Suprapubic skin (tissue), 4 donors: Measurements from ENCODE around the gene MEIKIN. TPM values are rescaled to one million over a fixed set of nuclear protein-coding genes. Genes with fewer than 3 reads are reported as not detected.
A peak's percentile ranks its signal among the peaks of the same experiment; 100 is the strongest.

Experiments used
- DNase-seq, 2 donors: peaks; one replicate each; pipeline ENCODE4 v3.0.0-alpha.2; 2019; ENCODE audit warnings: low spot score in 2 of 2
- H3K27ac ChIP-seq: fragments of 200-600 bp; sonication (generic); one replicate; pipeline ENCODE4 v1.5.1; 2019
- H3K27me3 ChIP-seq: fragments of 200-600 bp; sonication (generic); one replicate; pipeline ENCODE4 v1.5.1; 2019
- H3K36me3 ChIP-seq: fragments of 200-600 bp; sonication (generic); one replicate; pipeline ENCODE4 v1.5.1; 2019
- H3K4me1 ChIP-seq: fragments of 200-600 bp; sonication (generic); one replicate; pipeline ENCODE4 v1.5.1; 2019
- H3K4me3 ChIP-seq: fragments of 200-600 bp; sonication (generic); one replicate; pipeline ENCODE4 v1.5.1; 2019; ENCODE audit warnings: mild to moderate bottlenecking
- H3K9me3 ChIP-seq: fragments of 200-600 bp; sonication (generic); one replicate; pipeline ENCODE4 v1.5.1; 2019
- EP300 ChIP-seq: sonication (generic); formaldehyde crosslinking; IDR thresholded peaks from one replicate; pipeline ENCODE4 v1.6.1; 2017; ENCODE audit warnings: antibody characterized with exemption
- POLR2A ChIP-seq, 2 donors: fragments of 450-650 bp; IDR thresholded peaks; one replicate each; pipeline ENCODE4 v1.6.1; 2017; ENCODE audit warnings: antibody characterized with exemption in 2 of 2, mild to moderate bottlenecking in 2 of 2, moderate library complexity in 2 of 2
- POLR2AphosphoS5 ChIP-seq, 3 donors: sonication (generic); formaldehyde crosslinking; IDR thresholded peaks; one replicate each; pipeline ENCODE4 v1.6.1; 2017; ENCODE audit warnings: antibody characterized with exemption in 3 of 3
- WGBS: methylation state at CpG from one replicate; pipeline ENCODE4 v1.1.5; 2018; 5-methylcytosine and 5-hydroxymethylcytosine counted together
- total RNA-seq, 4 donors: library from RNA; depleted of rRNA; stranded (reverse); fragments of >200 nt; gene quantifications; one replicate each; pipeline ENCODE4 v1.1.0, GENCODE V29; 2016
- TF ChIP-seq, protein P1 (sequence below), 2 donors: fragments of 200-600 bp in 1 of 2; fragments of 450-650 bp in 1 of 2; sonication (generic) in 1 of 2; IDR thresholded peaks; one replicate each; pipeline ENCODE4 v1.5.1; 2016 to 2019; ENCODE audit warnings: antibody characterized with exemption in 2 of 2, mild to moderate bottlenecking in 1 of 2, moderate library complexity in 1 of 2

MEIKIN gene
- total RNA-seq, 4 donors from 2014 or later: not detected

DNA sequence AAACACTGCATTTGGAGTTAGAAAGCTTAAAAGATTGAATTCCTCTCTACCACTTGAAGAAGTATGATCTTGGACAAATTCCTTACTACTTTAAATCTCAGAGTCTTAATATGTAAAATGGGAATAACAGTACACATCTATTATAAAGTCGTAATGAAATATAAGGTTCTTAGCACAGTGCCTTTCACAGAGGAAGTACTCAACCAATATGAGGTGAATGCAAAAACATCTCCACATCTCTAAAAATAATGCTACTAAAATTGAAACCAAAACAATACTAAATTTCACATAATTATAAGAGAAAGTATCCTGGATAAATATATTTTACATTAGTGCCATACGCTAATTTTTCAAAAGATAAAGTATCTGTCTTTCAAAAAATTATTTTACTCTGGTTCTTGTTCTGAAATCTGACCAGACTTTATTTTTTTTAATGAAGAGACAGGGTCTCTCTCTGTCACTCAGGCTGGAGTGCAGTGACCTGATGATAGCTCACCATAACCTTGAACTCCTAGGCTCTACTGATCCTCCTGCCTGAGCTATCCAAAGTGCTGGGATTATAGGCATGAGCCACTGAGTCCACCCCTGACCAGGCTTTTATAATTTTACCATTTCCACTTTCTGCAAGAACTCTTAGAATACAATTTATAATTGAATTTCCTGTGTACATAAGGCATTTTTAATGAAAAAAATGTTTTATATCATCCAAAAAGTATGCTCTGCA is 127.3 kb downstream of the MEIKIN start:
- no peaks in the 10 kb centered on the region for H3K4me1 ChIP-seq
- DNase-seq: no peak
- H3K27me3 ChIP-seq: no peaks in the 10 kb centered on the region
- TF ChIP-seq POLR2AphosphoS5 (IDR thresholded peaks at IDR 0.05) (no peak), POLR2A (IDR thresholded peaks at IDR 0.05) (no peak), EP300 (no peak)
- TF ChIP-seq, protein P1, sequence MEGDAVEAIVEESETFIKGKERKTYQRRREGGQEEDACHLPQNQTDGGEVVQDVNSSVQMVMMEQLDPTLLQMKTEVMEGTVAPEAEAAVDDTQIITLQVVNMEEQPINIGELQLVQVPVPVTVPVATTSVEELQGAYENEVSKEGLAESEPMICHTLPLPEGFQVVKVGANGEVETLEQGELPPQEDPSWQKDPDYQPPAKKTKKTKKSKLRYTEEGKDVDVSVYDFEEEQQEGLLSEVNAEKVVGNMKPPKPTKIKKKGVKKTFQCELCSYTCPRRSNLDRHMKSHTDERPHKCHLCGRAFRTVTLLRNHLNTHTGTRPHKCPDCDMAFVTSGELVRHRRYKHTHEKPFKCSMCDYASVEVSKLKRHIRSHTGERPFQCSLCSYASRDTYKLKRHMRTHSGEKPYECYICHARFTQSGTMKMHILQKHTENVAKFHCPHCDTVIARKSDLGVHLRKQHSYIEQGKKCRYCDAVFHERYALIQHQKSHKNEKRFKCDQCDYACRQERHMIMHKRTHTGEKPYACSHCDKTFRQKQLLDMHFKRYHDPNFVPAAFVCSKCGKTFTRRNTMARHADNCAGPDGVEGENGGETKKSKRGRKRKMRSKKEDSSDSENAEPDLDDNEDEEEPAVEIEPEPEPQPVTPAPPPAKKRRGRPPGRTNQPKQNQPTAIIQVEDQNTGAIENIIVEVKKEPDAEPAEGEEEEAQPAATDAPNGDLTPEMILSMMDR (IDR thresholded peaks at IDR 0.05): no peak
- no peaks in the 10 kb centered on the region for H3K9me3 ChIP-seq
- no peaks in the 10 kb centered on the region for H3K36me3 ChIP-seq
- H3K4me3 ChIP-seq: no peak overlapping the region
- H3K27ac ChIP-seq: no peak overlapping the region
- 87% methylated on average over 2 of the region's 2 CpGs for WGBS

DNA sequence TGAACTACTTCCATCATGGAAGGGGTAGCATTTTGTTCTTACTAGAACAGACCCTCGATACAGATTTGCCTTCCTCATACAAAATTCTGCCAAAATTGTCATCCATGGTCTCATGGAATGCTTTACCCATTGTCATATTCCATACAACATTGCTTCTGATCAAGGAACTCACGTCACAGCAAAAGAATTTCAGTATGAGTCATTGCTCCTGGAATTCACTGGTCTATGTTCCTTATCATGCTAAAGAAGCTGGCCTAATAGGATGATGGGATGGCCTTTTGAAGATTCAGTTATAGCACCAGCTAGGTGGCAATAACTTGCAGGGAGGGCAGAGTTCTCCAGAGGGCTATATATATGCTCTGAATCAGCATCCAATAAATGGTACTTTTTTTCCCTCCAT is 130.5 kb downstream of the MEIKIN start:
- H3K27ac ChIP-seq: no peak overlapping the region
- DNase-seq: no peak
- TF ChIP-seq POLR2A (IDR thresholded peaks at IDR 0.05) (no peak), EP300 (no peak), POLR2AphosphoS5 (IDR thresholded peaks at IDR 0.05) (no peak)
- TF ChIP-seq, protein P1 (IDR thresholded peaks at IDR 0.05): no peak
- H3K27me3 ChIP-seq: no peaks in the 10 kb centered on the region
- H3K4me3 ChIP-seq: no peak overlapping the region
- 53% methylated on average over 2 of the region's 2 CpGs for WGBS
- no peaks in the 10 kb centered on the region for H3K4me1 ChIP-seq
- H3K36me3 ChIP-seq: no peaks in the 10 kb centered on the region
- no peaks in the 10 kb centered on the region for H3K9me3 ChIP-seq

DNA sequence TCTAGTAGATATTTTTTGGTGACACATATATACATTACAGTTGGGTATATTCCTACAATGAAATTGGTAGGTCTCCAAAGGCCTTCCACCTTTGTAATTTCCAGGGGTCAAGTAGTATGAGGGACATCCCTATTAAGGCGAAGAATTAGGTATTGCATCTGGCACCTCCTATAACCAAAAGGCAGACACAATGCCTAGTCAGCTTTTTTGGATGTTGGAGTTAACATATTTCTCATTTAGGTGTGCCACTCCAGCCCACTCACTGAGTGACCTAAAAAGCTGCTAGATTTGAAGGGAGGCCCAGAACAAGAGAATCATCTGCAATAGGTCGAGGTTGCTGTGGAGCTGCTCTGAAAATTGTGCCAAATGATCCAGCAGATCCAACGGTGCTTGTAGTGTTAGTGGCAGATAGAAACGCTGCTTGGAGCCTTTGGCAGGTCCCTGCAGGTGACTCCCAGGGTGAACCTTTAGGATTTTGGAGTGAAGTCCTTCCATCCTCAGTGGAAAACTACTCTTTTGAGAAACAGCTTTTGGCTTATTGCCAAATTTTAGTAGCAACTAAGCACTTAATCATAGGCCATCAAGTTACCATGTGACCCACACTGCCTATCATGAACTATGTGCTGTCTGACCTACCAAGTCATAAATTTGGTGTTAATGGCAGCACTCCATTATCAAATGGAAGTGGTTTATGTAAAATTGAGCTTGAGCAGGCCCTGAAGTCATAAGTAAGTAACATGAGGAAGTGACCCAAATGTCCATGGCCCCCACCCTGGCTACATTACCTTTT is 132.9 kb downstream of the MEIKIN start:
- no peaks in the 10 kb centered on the region for H3K27me3 ChIP-seq
- H3K4me3 ChIP-seq: no peak overlapping the region
- H3K4me1 ChIP-seq: no peaks in the 10 kb centered on the region
- no peak overlapping the region for H3K27ac ChIP-seq
- DNase-seq: no peak
- no peaks in the 10 kb centered on the region for H3K9me3 ChIP-seq
- 80% methylated on average over 4 of the region's 4 CpGs for WGBS
- no peak for TF ChIP-seq POLR2A (IDR thresholded peaks at IDR 0.05)
- TF ChIP-seq EP300: no peak
- TF ChIP-seq, protein P1 (IDR thresholded peaks at IDR 0.05): no peak
- no peak for TF ChIP-seq POLR2AphosphoS5 (IDR thresholded peaks at IDR 0.05)
- no peaks in the 10 kb centered on the region for H3K36me3 ChIP-seq

DNA sequence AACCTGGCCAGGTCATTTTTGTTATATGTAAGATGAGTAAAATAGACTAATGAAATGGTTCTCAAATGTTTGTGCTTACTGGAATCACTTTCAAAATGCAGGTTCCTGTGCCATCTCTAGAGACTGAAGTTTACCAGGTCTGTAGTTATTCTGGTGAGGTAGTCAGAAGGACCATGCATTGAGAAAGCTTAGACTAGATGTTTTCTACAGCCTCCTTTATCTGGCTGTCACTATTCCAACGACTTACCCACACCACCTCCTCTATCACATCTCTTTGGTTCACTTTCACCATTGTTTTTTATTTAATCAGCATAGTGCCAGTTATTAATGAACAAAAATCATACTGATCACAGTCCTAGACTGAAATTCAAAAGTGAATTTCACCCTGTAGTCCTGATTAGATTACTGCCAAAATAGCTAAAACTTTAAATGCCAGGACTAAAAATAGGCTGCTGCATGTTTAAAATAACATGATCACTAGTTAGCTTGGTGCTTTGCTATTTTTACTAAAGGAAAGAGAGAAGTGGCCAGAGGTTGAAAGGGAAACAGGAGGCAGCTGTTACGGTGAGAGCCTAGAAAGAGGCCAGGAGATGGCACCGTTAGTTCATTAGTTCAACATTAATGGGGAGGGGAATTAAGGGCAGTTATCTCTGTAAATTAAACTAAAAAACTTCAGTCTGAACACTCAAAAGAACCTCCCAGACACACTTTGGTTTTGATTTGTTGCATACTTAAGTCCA is 134.8 kb downstream of the MEIKIN start:
- WGBS: 15% methylated on average over 3 of the region's 3 CpGs
- no peak overlapping the region for H3K27ac ChIP-seq
- DNase-seq: no peak

DNA sequence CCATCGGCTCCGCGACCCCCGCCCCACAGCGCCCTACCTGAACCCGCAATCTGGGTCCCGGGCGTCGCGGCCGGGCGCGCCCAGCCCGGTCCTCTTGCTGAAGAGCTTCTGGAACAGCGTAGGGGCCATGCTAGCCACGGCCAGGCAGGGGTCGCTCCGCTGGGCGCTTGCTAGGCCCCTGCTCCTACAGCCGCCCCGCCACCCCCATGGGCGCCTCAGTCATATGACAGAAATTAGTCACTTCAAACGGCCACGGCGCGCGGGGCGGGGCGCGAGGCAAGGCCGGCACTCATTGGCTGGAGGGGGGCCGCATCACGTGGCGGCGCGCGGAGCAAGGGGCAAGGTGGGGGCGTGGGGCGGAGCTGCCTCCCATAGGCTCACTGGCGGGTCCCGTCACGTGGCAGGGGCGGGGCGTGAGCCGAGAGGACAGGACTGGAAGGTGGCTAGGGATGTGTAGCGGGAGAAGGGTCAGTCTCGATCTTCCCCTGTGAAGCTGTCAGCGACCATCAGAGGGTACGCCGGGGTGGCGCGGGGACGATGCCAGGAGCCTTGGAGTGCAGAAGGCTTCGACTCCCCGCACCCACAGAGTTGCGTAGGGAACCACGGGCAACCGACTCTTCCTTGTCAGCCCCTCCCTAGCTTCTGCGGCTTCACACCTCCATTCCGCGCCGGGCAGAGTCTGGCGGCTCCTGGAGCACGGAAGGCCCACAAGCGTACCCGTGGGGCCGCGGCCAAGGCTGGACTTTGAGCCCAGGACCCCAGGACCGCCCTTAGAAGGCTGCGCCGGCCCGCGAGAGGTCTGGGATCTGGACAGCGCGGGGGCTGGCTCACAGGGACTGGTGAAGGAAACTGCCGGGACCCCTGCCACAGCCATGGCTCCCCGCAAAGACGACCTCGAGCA is 148.4 kb downstream of the MEIKIN start, which contains the start of gene FNIP1:
FNIP1 (minus strand) TSS at position 225 of the 901 bp plus-strand sequence; CDS start at position 129, 96 bp downstream.
- H3K4me3 ChIP-seq: peak within 1 kb of the TSS; percentile 87
- under 1% methylated on average over 33 of the region's 79 CpGs for WGBS
- H3K9me3 ChIP-seq: no peaks in the 10 kb centered on the region
- H3K27ac ChIP-seq: peak within 1 kb of the TSS; percentile 99
- H3K27me3 ChIP-seq: no peaks in the 10 kb centered on the region
- no peaks in the 10 kb centered on the region for H3K36me3 ChIP-seq
- peaks cover 28% of the 10 kb centered on the region for H3K4me1 ChIP-seq
- TF ChIP-seq, protein P1 (IDR thresholded peaks at IDR 0.05): no peak
- TF ChIP-seq EP300: no peak
- TF ChIP-seq POLR2AphosphoS5 (IDR thresholded peaks at IDR 0.05): peak; percentile 80 to 97 (median 91)
- peak; percentile 52 to 96 for TF ChIP-seq POLR2A (IDR thresholded peaks at IDR 0.05)
- DNase-seq: peak; percentile 100

More for the DNA sequence above, 134.8 kb downstream of the MEIKIN start:
- H3K4me1 ChIP-seq: no peaks in the 10 kb centered on the region
- H3K9me3 ChIP-seq: no peaks in the 10 kb centered on the region
- H3K27me3 ChIP-seq: no peaks in the 10 kb centered on the region
- no peak overlapping the region for H3K4me3 ChIP-seq
- TF ChIP-seq EP300: no peak
- no peak for TF ChIP-seq POLR2AphosphoS5 (IDR thresholded peaks at IDR 0.05)
- H3K36me3 ChIP-seq: no peaks in the 10 kb centered on the region
